ENCODE data around the gene PPIP5K2. TPM values are rescaled to one million over a fixed set of nuclear protein-coding genes. Genes with fewer than 3 reads are reported as not detected.
A peak's percentile ranks its signal among the peaks of the same experiment; 100 is the strongest.

Gene PPIP5K2
- total and polyA plus RNA-seq, 10 donors, result 22.3 to 79.8 (median 63.5) TPM

- WGBS, 5 donors, result 77 to 88% (median 84%) methylated on average over 5 of the region's 5 CpGs
- H3K27ac ChIP-seq, result no peak overlapping the region
- H3K36me3 ChIP-seq, result no peaks in the 10 kb centered on the region
Observed at GRCh38 chr5:103224894-103225246, 104.8 kb downstream of the PPIP5K2 start.

GRCh38 chr5:103228061-103228460, 108.0 kb downstream of the PPIP5K2 start:
- Histone ChIP-seq H3K36me3 (no peaks in the 10 kb centered on the region), H3K4me3 (no peak overlapping the region), H3K27ac (no peak overlapping the region), H3K27me3 (replicated peaks in 1 of 7) (peaks cover 0 to 6% (median 0%) of the 10 kb centered on the region in 7 donors), H3K9me3 (no peaks in the 10 kb centered on the region), H3K4me1 (peaks cover 0 to 5% (median 1%) of the 10 kb centered on the region in 6 donors)
- no peak for DNase-seq
- TF ChIP-seq, protein P1, sequence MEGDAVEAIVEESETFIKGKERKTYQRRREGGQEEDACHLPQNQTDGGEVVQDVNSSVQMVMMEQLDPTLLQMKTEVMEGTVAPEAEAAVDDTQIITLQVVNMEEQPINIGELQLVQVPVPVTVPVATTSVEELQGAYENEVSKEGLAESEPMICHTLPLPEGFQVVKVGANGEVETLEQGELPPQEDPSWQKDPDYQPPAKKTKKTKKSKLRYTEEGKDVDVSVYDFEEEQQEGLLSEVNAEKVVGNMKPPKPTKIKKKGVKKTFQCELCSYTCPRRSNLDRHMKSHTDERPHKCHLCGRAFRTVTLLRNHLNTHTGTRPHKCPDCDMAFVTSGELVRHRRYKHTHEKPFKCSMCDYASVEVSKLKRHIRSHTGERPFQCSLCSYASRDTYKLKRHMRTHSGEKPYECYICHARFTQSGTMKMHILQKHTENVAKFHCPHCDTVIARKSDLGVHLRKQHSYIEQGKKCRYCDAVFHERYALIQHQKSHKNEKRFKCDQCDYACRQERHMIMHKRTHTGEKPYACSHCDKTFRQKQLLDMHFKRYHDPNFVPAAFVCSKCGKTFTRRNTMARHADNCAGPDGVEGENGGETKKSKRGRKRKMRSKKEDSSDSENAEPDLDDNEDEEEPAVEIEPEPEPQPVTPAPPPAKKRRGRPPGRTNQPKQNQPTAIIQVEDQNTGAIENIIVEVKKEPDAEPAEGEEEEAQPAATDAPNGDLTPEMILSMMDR (IDR thresholded peaks at IDR 0.05 in 8 of 11, conservative IDR thresholded peaks at IDR 0.05 in 3 of 11), result no peak
- no peak for TF ChIP-seq POLR2AphosphoS5 (IDR thresholded peaks at IDR 0.05)
- no peak for TF ChIP-seq POLR2A (IDR thresholded peaks at IDR 0.05)
- WGBS, 5 donors, result 82 to 92% (median 84%) methylated on average over 5 of the region's 5 CpGs
- intact Hi-C loops (cut with DNase I; ENCODE audit: low total_unique reads), result no loop called here

More at GRCh38 chr5:103224894-103225246, 104.8 kb downstream of the PPIP5K2 start:
- TF ChIP-seq, protein P1 (IDR thresholded peaks at IDR 0.05 in 8 of 11, conservative IDR thresholded peaks at IDR 0.05 in 3 of 11), result peak in 3 of 11 experiments; percentile 12 to 26 (median 16)
- no peak for TF ChIP-seq POLR2A (IDR thresholded peaks at IDR 0.05)
- Histone ChIP-seq H3K4me3 (no peak overlapping the region), H3K9me3 (no peaks in the 10 kb centered on the region), H3K27me3 (replicated peaks in 1 of 7) (peaks cover 0 to 6% (median 0%) of the 10 kb centered on the region in 7 donors), H3K4me1 (peaks cover 0 to 5% (median 1%) of the 10 kb centered on the region in 6 donors)
- intact Hi-C loops (cut with DNase I; ENCODE audit: low total_unique reads), result no loop called here
- no peak for DNase-seq

DNA sequence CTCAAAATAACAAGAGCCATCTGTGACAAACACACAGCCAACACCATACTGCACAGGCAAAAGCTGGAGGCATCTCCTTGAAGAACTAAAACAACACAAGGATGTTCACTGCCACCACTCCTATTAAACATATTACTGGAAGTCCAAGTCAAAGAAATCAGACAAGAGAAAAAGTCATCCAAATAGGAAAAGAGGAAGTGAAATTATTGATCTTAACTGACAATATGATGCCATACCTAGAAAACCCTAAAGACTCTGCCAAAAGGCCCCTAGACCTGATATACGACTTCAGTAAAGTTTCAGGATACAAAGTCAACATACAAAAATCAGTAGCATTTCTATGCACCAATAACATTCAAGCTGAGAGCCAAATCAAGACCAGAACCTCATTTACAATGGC, 108.5 kb downstream of the PPIP5K2 start:
- Histone ChIP-seq H3K4me1 (peaks cover 0 to 5% (median 1%) of the 10 kb centered on the region in 6 donors), H3K36me3 (no peaks in the 10 kb centered on the region), H3K27me3 (replicated peaks in 1 of 7) (peaks cover 0 to 6% (median 0%) of the 10 kb centered on the region in 7 donors), H3K27ac (no peak overlapping the region), H3K4me3 (no peak overlapping the region), H3K9me3 (no peaks in the 10 kb centered on the region)
- intact Hi-C loops (cut with DNase I; ENCODE audit: low total_unique reads), result no loop called here
- no peak for DNase-seq
- 67 to 82% (median 77%) methylated on average over 1 of the region's 1 CpG for WGBS, 5 donors
- TF ChIP-seq POLR2AphosphoS5 (IDR thresholded peaks at IDR 0.05) (no peak), POLR2A (IDR thresholded peaks at IDR 0.05) (no peak)
- TF ChIP-seq, protein P1 (IDR thresholded peaks at IDR 0.05 in 8 of 11, conservative IDR thresholded peaks at IDR 0.05 in 3 of 11), result no peak

DNA sequence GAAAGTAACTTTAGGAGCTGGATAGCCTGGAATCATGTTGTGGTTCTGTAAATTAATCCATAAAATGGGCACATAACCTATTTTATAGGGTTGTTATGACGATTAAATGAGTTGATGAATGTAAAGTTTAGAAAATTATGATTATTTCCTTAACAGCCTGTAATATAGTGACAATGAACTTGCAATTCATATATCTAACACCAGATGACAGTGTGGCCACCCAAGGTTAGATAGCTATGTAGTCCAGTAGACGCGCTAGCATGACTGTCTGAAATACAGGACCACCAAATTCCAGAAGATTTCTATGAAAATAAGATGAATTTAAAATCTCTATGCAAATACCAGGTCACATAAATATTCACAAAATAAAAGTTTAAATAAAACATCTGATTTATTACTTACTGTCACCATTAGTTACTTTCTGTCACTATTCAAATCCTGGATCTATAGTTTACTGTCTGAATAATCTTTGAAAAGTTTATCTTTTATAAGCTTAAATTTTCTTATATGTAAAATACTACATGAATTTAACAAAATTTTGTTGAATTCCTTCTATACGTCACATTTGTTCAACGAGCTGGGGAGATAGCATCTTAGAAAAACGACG, 112.4 kb downstream of the PPIP5K2 start:
- no peak overlapping the region for H3K4me3 ChIP-seq
- no peaks in the 10 kb centered on the region for H3K4me1 ChIP-seq
- no peak overlapping the region for H3K27ac ChIP-seq
- WGBS, 5 donors, result 74 to 82% (median 76%) methylated on average over 7 of the region's 7 CpGs
- H3K27me3 ChIP-seq (replicated peaks in 1 of 7), result no peaks in the 10 kb centered on the region
- H3K9me3 ChIP-seq, result no peaks in the 10 kb centered on the region
- intact Hi-C loops (cut with DNase I; ENCODE audit: low total_unique reads), result no loop called here
- TF ChIP-seq, protein P1 (IDR thresholded peaks at IDR 0.05 in 8 of 11, conservative IDR thresholded peaks at IDR 0.05 in 3 of 11), result peak; percentile 26 to 75 (median 68)
- TF ChIP-seq POLR2A (IDR thresholded peaks at IDR 0.05), result no peak
- no peak for DNase-seq
- H3K36me3 ChIP-seq, result no peaks in the 10 kb centered on the region

Measured in spleen (tissue), 11 donors.